A204.1 (cell line): ENCODE measurements around the gene BPI.
"Not testable (repeated sequence)": the region's sequence is repeated elsewhere in the genome, so short reads cannot be mapped to it uniquely, and the experiment has no call there.

ENCODE experiments used
- FAIRE-seq: peaks from 2 replicates; lab custom pipeline; 2012; peaks lifted over from hg19 to GRCh38; lab: Jason Lieb, UNC

The BPI gene

GRCh38 chr20:38278131-38278530, 25.8 kb upstream of the BPI start:
- FAIRE-seq = no peak

- no peak for FAIRE-seq
Observed at GRCh38 chr20:38278763-38279162, 25.2 kb upstream of the BPI start.

- FAIRE-seq = not testable (repeated sequence)
Observed at GRCh38 chr20:38281176-38281915, 22.6 kb upstream of the BPI start.

- no peak for FAIRE-seq
Observed at GRCh38 chr20:38283236-38283635, 20.7 kb upstream of the BPI start.

GRCh38 chr20:38284066-38284650, 19.8 kb upstream of the BPI start:
- FAIRE-seq = not testable (repeated sequence)

GRCh38 chr20:38284893-38285444, 19.0 kb upstream of the BPI start:
- FAIRE-seq = no peak

- FAIRE-seq = no peak
Observed at GRCh38 chr20:38286586-38287531, 17.1 kb upstream of the BPI start.

- no peak for FAIRE-seq
Observed at GRCh38 chr20:38290829-38291814, 12.8 kb upstream of the BPI start.

- no peak for FAIRE-seq
Observed at GRCh38 chr20:38291966-38292365, 12.0 kb upstream of the BPI start.

- no peak for FAIRE-seq
Observed at GRCh38 chr20:38293491-38294065, 10.4 kb upstream of the BPI start.

GRCh38 chr20:38294076-38294591, 9.8 kb upstream of the BPI start:
- FAIRE-seq = no peak

- FAIRE-seq = no peak
Observed at GRCh38 chr20:38295811-38296210, 8.1 kb upstream of the BPI start.

GRCh38 chr20:38296433-38296832, 7.5 kb upstream of the BPI start:
- FAIRE-seq = no peak

- no peak for FAIRE-seq
Observed at GRCh38 chr20:38297916-38298674, 5.9 kb upstream of the BPI start.

GRCh38 chr20:38298768-38299288, 5.1 kb upstream of the BPI start:
- no peak for FAIRE-seq

- FAIRE-seq = no peak
Observed at GRCh38 chr20:38299963-38300362, 4.0 kb upstream of the BPI start.

- FAIRE-seq = no peak
Observed at GRCh38 chr20:38300438-38300837, 3.5 kb upstream of the BPI start.

GRCh38 chr20:38301309-38301708, 2.6 kb upstream of the BPI start:
- no peak for FAIRE-seq

GRCh38 chr20:38302786-38303185, 1.2 kb upstream of the BPI start:
- FAIRE-seq = no peak
